NT2/D1 (cell line): ENCODE results near the gene TJP1.

ENCODE experiments used
- DNase-seq: peaks from one replicate; pipeline ENCODE4 v3.0.0-alpha.2; 2011; ENCODE audit warnings: low read depth, low spot score
- H3K27me3 ChIP-seq: 2 replicates; pipeline ENCODE4 v1.6.0; 2011; ENCODE audit warnings: mild to moderate bottlenecking; ENCODE audit not compliant: insufficient read length, insufficient read depth
- H3K36me3 ChIP-seq: 2 replicates; pipeline ENCODE4 v1.6.1; 2011; ENCODE audit warnings: mild to moderate bottlenecking, low read length, mixed read lengths; ENCODE audit not compliant: insufficient read depth, insufficient read length
- H3K4me1 ChIP-seq: 2 replicates; pipeline ENCODE4 v1.5.1; 2011; ENCODE audit not compliant: insufficient read depth, insufficient read length
- H3K4me3 ChIP-seq: 2 replicates; pipeline ENCODE4 v1.5.1; 2011; ENCODE audit warnings: low read depth; ENCODE audit not compliant: insufficient read length
- H3K9ac ChIP-seq: 2 replicates; pipeline ENCODE4 v1.6.0; 2011; ENCODE audit warnings: low read depth; ENCODE audit not compliant: insufficient read length
- H3K9me3 ChIP-seq: 2 replicates; pipeline ENCODE4 v1.5.1; 2011; ENCODE audit warnings: mild to moderate bottlenecking, low read length; ENCODE audit not compliant: insufficient read depth
- SUZ12 ChIP-seq: IDR thresholded peaks from 2 replicates; pipeline ENCODE4 v1.6.1; 2011; ENCODE audit not compliant: insufficient read length, insufficient read depth; ENCODE audit errors: extremely low read depth
- YY1 ChIP-seq: IDR thresholded peaks from 2 replicates; pipeline ENCODE4 v1.6.1; 2011; ENCODE audit not compliant: insufficient read length, insufficient read depth
- ZNF274 ChIP-seq: IDR thresholded peaks from 2 replicates; pipeline ENCODE4 v1.6.1; 2011; ENCODE audit warnings: mild to moderate bottlenecking, low read depth, low read length

The TJP1 gene

GRCh38 chr15:29689287-29689986 lies 132.8 kb downstream of the TJP1 start:
- peaks cover 6% of the 10 kb centered on the region for H3K4me1 ChIP-seq
- no peak overlapping the region for H3K4me3 ChIP-seq
- no peak overlapping the region for H3K9ac ChIP-seq
- H3K27me3 ChIP-seq: no peaks in the 10 kb centered on the region
- H3K9me3 ChIP-seq: no peaks in the 10 kb centered on the region
- DNase-seq: no peak
- no peaks in the 10 kb centered on the region for H3K36me3 ChIP-seq
- TF ChIP-seq YY1 (no peak), ZNF274 (no peak), SUZ12 (no peak)

GRCh38 chr15:29688506-29689286 lies 133.6 kb downstream of the TJP1 start:
- no peak overlapping the region for H3K9ac ChIP-seq
- H3K27me3 ChIP-seq: no peaks in the 10 kb centered on the region
- no peaks in the 10 kb centered on the region for H3K36me3 ChIP-seq
- no peak for DNase-seq
- H3K4me1 ChIP-seq: peaks cover 6% of the 10 kb centered on the region
- TF ChIP-seq YY1 (no peak), SUZ12 (no peak), ZNF274 (no peak)
- H3K4me3 ChIP-seq: no peak overlapping the region
- H3K9me3 ChIP-seq: no peaks in the 10 kb centered on the region

- Histone ChIP-seq H3K27me3 (no peaks in the 10 kb centered on the region), H3K9me3 (no peaks in the 10 kb centered on the region), H3K4me3 (no peak overlapping the region), H3K4me1 (peaks cover 6% of the 10 kb centered on the region), H3K36me3 (no peaks in the 10 kb centered on the region), H3K9ac (no peak overlapping the region)
- no peak for DNase-seq
- TF ChIP-seq YY1: no peak
- no peak for TF ChIP-seq ZNF274
- TF ChIP-seq SUZ12: no peak
Measured at GRCh38 chr15:29687939-29688505, 134.2 kb downstream of the TJP1 start.

- TF ChIP-seq ZNF274 (no peak), YY1 (no peak), SUZ12 (no peak)
- no peaks in the 10 kb centered on the region for H3K9me3 ChIP-seq
- H3K9ac ChIP-seq: no peak overlapping the region
- no peak for DNase-seq
- H3K4me3 ChIP-seq: no peak overlapping the region
- H3K36me3 ChIP-seq: no peaks in the 10 kb centered on the region
- H3K27me3 ChIP-seq: no peaks in the 10 kb centered on the region
- peaks cover 6% of the 10 kb centered on the region for H3K4me1 ChIP-seq
Measured at GRCh38 chr15:29687204-29687815, 135.0 kb downstream of the TJP1 start.

- Histone ChIP-seq H3K27me3 (no peaks in the 10 kb centered on the region), H3K4me3 (no peak overlapping the region), H3K9ac (no peak overlapping the region), H3K9me3 (no peaks in the 10 kb centered on the region), H3K4me1 (peaks cover 6% of the 10 kb centered on the region), H3K36me3 (no peaks in the 10 kb centered on the region)
- TF ChIP-seq SUZ12 (no peak), YY1 (no peak), ZNF274 (no peak)
- no peak for DNase-seq
Measured at GRCh38 chr15:29686445-29687203, 135.6 kb downstream of the TJP1 start.

GRCh38 chr15:29686079-29686425 lies 136.2 kb downstream of the TJP1 start:
- no peaks in the 10 kb centered on the region for H3K27me3 ChIP-seq
- DNase-seq: no peak
- TF ChIP-seq ZNF274: no peak

More at GRCh38 chr15:29686079-29686425, 136.2 kb downstream of the TJP1 start:
- H3K4me1 ChIP-seq: peaks cover 6% of the 10 kb centered on the region
- no peak overlapping the region for H3K9ac ChIP-seq
- no peaks in the 10 kb centered on the region for H3K9me3 ChIP-seq
- H3K4me3 ChIP-seq: no peak overlapping the region
- no peaks in the 10 kb centered on the region for H3K36me3 ChIP-seq
